H1 (cell line): ENCODE data around the gene UTRN. TPM values are rescaled to one million over a fixed set of nuclear protein-coding genes. Genes with fewer than 3 reads are reported as not detected.

Experiments
- RAD21 ChIP-seq, 2 experiments: IDR thresholded peaks in 1 of 2; conservative IDR thresholded peaks in 1 of 2; 2 replicates each; pipeline ENCODE4 v1.6.1; 2011; ENCODE audit warnings: low read depth in 2 of 2, low read length in 2 of 2, improper control_type of control experiment in 1 of 2, inconsistent platforms in 1 of 2, mild to moderate bottlenecking in 1 of 2, moderate library complexity in 1 of 2
- polyA plus RNA-seq, 7 experiments: library from polyadenylated mRNA; depleted of rRNA in 3 of 7; stranded (reverse) in 5 of 7; unstranded in 2 of 7; fragments of >200 nt in 5 of 7; fragments of 200-250 nt in 2 of 7; gene quantifications; 1 replicate in 5 of 7; 2 replicates in 1 of 7; 4 replicates in 1 of 7; pipeline versions ENCODE4 v1.2.1 to v1.2.3, GENCODE V29; 2011 to 2013; ENCODE audit warnings: missing spikeins in 2 of 7, mixed read lengths in 2 of 7
- total RNA-seq: library from RNA; stranded (reverse); fragmentation: NEBNext Ultra II Directional; extraction: Animal tissue kit (Norgen Biotek cat#: 25700); gene quantifications from 2 replicates; pipeline ENCODE4 v1.2.1, GENCODE V29; 2021

The UTRN gene
- total and polyA plus RNA-seq, 2 of the 8 experiments (the other 6 are each of a cell fraction or from before 2014, with no cell fraction given): 25.0 to 112 TPM

DNA sequence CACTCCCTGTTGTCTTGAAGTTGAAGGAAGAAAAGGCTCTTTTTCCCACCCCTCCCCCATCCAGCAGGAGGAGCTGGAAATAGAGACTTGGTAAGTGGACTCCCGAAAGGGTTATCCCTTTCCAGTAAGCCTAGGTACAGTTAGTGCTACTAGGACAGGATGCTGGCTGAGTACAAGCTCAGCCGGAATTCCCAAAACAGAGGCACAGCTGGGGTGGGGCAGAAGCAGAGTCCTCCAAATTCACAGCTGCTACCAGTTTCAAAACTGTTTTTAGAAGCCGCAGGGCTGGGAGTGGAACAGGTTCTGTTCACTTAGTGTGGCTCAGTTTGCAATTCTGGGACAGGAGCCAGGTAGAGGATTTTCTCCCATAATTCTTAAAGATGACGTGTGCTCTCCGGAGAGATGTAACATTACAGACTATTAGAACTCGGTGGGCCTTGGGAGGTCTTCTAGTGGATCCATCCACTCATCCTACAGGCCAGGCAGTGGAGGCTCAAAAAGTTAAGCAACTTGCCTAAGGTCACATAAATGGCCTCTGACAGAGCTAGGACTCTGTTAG, 19.0 kb upstream of the UTRN start (continued):
- TF ChIP-seq RAD21 (IDR thresholded peaks at IDR 0.05 in 1 of 2, conservative IDR thresholded peaks at IDR 0.05 in 1 of 2; ENCODE audit: low read depth in 2 of 2, low read length in 2 of 2): peak; percentile 9 to 31; a peak in 2 of 4 replicates
- TF ChIP-seq, all 59 proteins: peak for 10
